Hematopoietic multipotent progenitor cell treated with erythropoietin and hydrocortisone succinate and interleukin-3 and kit ligand, for 15 days (in vitro differentiated cells): ENCODE measurements around the gene PATJ.
"Not testable (repeated sequence)": the region's sequence is repeated elsewhere in the genome, so short reads cannot be mapped to it uniquely, and the experiment has no call there.

Experiments used
- DNase-seq: peaks from one replicate; pipeline ENCODE4 v3.0.0-alpha.2; 2015; ENCODE audit warnings: low spot score

Gene PATJ

DNA sequence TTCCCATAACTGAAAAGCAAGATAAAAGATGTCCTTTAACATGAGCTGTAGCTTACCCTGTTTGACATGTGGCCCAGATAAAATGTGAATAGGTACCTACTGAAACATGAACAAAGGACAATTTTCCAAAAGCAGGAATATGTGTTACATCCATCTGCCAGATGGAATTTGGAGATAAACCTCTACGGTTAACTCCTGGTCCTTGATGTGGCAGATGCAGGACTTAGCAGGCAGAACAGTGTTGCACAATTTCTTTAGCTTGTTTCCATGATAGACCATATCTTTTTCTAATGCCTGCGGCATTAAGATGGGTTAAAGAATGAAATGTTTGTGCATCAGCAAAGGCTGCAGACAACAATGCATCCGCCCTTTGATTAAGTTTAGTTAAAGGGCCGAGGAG lies 437.8 kb downstream of the PATJ start:
- not testable (repeated sequence) for DNase-seq

DNA sequence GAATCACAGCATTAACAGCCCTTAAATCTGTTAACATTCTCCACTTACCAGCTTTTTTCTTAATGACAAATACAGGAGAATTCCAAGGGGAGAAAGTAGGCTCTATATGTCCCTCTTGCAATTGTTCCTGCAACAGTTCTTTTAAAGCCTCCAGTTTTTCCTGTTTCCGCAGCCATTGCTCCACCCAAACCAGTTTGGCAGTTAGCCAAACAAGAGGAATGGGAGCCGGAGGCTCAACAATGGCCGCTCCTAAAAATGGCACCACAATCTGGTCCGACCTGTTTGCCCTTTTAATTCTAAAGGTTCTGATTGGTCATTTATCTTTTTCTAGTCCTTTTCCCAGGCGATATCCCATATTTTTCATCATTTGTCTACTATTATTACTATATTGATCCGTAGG lies 438.4 kb downstream of the PATJ start:
- DNase-seq: no peak

DNA sequence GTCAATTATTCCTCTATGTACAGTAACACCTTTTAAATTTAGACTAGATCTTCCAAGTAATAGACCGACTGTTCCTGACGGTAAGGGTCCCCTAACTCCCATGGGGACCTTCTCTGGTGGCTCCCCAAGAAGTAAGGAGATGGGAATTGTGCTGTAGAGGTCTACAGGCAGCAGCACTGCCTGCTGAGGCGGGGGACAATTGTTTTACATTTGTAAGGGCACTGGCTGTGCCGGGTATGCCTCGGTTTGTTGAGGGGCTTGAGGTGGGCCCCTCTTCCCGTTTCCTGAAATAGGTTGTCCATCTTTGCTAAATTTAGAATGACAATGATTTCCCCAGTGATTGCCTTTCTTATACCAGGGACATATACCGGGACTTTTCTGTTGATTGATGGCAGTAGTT lies 439.3 kb downstream of the PATJ start:
- no peak for DNase-seq

DNA sequence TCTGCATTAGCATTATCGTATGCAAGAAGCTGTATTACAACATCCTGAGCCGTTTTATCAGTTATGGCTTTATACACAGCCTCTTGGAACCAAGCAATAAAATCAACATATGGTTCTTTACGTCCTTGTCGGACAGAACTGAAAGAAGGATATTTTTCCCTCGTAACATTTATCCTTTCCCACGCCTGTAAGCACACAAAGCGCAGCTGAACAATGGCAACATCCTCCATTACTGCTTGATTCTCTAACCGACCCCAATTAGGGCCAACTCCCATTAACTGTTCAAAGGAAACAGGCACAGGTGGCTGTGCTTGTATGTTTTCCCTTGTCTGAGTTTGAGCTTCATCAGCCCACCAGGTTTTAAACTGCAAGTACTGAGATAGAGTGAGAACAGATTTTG lies 439.9 kb downstream of the PATJ start:
- DNase-seq: not testable (repeated sequence)

DNA sequence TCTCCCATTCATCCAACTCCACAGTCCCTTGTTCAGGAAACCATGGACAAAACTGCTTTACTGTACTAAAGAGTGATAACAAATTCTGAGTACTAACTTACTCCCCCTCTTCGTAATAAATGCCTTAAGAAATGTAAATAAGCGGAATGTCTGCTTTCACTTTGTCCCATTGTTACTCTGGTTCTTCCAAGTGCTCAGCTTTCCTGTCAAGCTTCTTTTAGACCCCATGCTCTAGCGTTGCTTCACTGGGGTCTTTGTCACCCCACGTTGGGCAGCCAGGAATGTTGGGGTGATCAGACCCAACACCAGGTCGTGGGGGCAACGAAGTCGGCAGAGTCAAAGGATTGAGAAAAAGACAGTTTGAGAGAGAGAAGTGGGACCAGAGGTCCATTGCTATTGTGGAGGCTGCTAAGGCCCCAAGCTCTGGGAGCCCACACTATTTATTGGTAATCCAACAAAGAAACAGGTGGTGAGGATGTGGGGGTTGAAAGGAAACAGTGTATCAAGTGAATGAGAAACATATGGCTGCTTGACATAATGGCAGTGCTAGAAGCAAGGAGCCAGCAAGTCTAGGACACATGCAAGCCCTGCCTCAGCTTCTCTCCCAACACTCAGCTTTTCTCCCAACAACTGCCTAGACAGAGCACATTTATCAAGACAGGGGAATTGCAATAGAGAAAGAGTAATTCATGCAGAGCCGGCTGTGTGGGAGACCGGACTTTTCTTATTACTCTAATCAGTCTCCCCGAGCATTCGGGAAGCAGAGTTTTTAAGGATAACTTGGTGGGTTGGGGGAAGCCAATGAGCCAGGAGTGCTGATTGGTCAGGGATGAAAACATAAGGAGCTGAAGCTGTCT lies 441.1 kb downstream of the PATJ start:
- DNase-seq: not testable (repeated sequence)

DNA sequence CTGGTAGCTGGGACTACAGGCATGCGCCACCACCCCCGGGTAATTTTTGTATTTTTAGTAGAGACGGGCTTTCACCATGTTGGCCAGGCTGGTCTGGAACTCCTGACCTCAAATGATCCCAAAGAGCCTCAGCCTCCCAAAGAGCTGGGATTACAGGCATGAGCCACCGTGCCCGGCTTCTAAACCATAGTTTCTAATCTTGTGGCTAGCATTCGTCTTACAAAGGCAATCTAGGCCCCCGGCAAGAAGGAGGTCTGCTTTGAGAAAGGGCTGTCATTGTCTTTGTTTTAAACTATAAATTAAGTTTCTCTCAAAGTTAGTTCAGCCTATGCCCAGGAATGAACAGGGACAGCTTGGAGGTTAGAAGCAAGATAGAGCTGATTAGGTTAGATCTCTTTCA lies 442.1 kb downstream of the PATJ start:
- no peak for DNase-seq

DNA sequence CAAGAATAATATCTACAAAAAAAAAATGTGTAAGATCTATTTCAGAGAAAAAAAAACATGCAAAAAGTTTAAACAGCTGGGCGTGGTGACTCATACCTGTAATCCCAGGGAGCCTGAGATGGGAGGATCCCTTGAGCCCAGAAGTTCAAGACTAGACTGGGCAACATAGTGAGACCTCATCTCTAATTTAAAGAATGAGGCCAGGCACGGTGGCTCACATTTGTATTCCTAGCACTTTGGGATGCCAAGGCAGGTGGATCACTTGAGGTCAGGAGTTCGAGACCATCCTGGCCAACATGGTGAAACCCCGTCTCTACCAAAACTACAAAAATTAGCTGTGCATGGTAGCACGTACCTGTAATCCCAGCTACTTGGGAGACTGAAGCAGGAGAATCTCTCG lies 443.0 kb downstream of the PATJ start:
- DNase-seq: not testable (repeated sequence)

DNA sequence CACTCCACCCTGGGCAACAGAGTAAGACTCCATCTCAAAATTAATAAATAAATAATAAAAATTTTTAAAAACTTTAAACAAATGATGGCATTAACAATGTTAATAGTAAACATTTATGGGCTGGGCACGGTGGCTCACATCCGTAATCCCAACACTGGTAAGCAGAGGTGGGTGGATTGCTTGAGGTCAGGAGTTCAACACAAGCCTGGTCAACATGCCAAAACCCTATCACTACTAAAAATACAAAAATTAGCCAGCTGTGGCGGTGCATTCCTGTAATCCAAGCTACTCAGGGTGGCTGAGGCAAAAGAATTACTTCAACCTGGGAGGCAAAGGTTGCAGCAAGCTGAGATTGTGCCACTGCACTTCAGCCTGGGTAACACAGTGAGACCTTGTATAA lies 443.4 kb downstream of the PATJ start:
- DNase-seq: no peak

DNA sequence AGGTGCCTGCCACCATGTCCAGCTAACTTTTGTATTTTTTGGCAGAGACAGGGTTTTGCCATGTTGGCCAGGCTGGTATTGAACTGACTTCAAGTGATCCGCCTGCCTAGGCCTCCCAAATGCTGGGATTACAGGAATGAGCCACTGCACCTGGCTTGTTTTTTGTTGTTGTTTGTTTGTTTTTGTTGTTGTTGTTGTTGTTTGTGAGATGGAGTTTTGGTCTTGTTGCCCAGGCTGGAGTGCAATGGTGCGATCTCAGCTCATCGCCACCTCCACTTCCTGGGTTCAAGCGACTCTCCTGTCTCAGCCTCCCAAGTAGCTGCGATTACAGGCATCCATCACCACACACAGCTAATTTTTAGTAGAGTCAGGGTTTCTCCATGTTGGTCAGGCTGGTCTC lies 445.3 kb downstream of the PATJ start:
- DNase-seq: no peak

DNA sequence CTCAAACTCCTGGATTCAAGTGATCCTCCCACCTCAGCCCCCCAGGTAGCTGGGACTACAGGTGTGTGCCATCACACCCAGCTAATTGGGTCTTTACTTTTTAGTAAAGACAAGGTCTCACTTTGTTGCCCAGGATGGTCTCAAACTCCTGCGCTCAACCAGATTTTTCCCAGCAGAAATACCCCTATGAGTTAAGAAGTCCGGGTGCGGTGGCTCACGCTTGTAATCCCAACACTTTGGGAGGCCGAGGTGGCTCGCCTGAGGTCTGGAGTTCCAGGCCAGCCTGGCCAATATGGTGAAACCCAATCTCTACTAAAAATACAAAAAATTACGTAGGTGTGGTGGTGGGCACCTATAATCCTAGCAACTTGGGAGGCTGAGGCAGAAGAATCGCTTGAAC lies 445.8 kb downstream of the PATJ start:
- no peak for DNase-seq

DNA sequence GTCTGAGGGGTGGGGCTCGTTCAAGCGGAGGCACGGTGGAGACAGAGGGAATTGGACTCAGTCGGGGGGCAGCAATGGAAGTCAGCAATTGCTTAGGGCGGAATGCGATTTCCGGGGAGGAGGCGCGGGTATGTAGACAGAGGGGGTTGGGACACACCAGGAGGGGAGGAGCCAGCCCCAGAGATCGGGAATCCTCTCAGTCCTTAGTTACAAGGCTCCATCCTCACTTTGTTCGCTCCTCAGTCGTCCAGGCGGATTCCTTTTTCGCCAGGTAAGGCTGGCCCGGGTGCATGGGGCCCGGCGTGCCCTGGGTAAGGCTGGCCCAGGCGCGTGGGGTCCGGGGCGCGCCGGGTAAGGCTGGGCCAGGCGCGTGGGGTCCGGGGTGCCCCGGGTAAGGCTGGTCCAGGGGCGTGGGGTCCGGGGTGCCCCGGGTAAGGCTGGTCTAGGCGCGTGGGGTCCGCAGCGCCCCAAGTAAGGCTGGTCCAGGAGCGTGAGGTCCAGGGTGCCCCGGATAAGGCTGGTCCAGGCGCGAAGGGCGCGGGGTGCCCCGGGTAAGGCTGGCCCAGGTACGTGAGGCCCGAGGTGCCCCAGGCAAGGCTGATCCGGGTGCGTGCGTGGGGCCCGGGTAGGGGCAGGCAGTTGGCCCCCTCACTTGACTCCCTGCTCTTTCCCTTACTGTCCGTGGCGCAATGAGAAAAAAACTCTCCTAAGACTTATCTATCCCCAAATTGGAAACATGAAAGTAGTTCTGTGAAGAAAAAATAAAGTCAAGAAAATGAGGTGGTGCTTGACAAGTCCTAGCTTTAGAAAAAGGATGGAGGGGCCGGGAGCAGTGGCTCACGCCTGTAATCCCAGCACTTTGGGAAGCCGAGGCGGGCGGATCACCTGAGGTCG lies 452.6 kb downstream of the PATJ start, which contains the start of gene L1TD1:
Gene L1TD1, plus strand, starts transcription at position 199 of the 894 bp plus-strand sequence. CDS start 11,780 bp downstream, outside the sequence.
- no peak for DNase-seq

DNA sequence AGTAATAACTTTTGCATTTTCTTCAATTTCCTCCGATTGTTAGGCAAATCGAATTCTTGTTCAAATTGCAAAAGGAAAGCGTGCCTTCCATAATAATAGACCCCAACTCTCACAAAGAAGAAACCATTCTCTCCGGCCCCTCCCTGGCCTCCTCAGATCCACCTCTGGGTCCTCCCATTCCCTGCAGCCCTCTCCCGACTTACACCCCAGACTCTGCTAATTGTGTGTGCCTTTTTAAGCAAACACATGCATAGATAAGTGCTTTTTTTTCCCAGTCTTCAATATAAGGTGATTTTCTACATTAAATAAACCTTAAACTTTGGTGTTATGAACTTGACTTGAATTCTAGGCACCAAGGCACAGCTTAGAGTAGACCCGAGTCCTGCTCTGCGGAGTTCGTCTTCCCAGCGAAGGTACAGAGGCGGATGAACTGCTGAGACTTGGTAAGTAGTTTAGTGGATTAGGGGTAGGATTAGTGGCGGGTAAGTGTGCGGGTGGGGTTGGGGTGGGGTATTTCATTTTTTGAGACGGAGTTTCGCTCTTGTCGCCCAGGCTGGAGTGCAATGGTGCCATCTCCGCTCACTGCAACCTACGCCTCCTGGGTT lies 453.9 kb downstream of the PATJ start:
- DNase-seq: no peak

DNA sequence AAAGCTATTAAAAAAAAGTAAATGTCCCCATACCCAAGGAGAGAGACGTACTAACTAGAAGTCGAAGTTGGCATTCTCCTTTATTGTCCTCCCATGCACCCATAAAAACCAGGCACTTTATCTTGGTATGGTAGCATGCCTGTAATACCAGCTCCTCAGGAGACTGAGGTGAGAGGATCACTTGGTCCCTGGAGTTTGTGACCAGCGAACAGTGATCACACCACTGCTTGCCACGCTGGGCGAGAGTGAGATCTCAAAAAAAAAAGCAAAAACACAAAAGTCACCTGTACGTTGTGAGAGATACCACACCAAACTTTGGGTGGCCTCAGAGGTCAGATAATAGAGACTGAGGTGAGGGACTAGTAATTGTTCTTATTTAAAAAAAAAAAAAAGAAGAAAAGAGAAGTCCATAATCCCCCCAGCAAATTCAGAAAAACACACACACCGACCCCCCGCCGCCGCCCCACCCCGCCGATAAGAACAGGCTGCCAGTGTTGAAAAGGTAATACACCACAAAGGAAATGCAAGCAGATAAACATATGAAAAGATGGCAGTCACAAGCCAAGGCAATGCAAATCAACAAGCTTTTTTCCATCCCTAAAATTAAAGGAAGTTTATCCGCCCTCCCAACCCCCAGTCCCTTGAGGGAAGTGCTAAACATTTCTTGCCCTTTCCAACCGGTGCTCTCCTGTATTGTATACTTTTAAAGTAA lies 455.9 kb downstream of the PATJ start:
- DNase-seq: no peak

DNA sequence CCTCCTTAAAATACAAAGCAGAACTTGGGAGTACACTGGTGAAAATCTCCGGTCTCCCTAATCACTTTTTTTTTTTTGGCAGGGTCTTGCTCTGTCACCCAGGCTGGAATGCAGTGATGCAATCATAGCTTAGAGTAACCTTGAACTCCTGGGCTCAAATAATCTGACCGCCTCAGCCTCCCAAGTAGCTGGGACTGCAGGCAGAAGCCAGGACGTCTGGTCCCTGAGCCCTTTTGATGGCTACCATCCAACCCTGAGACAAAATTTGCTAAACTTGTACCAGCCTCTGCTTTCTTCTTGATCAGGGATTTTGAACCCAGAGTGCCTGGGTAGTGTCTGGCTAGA lies 456.5 kb downstream of the PATJ start:
- no peak for DNase-seq

DNA sequence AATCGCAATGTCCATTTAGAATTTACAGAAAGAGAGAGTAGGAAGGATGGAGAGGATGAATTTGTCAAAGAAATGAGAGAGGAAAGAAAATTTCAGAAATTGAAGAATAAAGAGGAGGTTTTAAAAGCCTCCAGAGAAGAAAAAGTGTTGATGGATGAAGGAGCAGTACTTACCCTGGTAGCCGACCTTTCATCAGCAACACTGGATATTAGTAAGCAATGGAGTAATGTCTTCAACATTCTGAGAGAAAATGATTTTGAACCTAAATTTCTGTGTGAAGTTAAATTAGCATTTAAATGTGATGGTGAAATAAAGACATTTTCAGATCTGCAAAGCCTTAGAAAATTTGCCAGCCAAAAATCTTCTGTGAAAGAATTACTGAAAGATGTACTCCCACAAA lies 464.9 kb downstream of the PATJ start:
- DNase-seq: no peak

DNA sequence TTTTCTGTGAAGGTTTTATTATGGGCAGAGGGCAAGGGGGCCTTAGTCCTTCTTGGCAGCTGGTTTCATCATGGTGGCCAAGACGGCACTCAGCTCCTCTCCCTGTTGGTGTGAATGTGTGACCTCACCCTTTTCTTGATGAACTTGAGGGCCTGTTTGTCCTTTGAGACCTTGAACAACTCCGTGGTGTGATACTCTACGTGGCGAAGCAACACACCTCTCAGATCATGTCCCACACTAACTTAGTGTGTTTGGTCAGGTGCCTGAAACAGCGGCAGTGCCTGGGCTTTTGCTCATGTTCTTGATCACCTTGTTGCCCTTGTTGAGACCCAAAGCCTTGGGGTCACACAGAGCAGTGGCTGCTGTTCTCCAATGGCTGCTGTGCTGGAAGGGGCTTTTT lies 465.8 kb downstream of the PATJ start:
- no peak for DNase-seq

DNA sequence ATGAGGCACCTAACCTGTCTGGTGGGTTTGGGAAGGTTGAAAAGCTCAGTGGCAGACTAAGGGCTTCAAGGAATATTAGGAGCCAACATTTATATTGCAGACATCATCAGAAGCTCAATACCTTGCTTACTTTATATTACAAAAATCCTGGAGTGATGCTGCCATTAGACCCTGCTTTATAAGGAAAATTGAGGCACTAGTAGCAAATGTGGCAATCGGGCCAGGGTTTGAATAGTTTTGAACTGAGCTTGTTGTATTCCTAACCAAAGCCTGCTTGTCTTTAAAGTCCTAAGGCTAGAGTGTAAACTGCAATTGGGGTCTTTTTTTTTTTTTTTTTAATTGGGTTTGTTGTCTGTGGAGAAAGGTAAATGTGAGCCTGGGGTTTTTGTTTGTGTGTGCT lies 466.7 kb downstream of the PATJ start:
- DNase-seq: no peak

DNA sequence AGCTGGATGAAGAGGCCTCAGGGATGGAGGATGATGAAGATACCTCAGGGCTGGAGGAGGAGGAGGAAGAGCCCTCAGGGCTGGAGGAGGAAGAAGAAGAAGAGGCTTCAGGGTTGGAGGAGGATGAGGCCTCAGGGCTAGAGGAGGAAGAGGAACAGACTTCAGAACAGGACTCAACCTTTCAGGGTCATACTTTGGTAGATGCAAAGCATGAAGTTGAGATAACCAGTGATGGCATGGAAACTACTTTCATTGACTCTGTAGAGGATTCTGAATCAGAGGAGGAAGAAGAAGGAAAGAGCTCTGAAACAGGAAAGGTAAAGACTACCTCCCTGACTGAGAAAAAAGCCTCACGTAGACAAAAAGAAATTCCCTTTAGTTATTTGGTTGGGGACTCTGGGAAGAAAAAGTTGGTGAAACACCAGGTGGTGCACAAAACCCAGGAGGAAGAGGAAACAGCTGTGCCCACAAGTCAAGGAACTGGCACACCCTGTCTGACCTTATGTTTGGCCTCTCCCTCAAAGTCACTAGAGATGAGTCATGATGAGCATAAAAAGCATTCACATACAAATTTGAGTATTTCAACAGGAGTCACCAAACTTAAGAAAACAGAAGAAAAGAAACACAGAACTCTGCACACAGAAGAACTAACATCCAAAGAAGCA lies 467.8 kb downstream of the PATJ start:
- no peak for DNase-seq

DNA sequence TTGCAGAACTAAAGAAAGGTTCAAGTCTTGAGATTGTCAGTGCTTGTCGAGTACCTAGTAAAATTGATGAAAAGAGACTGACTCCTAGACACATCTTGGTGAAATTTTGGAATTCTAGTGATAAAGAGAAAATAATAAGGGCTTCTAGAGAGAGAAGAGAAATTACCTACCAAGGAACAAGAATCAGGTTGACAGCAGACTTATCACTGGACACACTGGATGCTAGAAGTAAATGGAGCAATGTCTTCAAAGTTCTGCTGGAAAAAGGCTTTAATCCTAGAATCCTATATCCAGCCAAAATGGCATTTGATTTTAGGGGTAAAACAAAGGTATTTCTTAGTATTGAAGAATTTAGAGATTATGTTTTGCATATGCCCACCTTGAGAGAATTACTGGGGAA lies 468.7 kb downstream of the PATJ start:
- no peak for DNase-seq

DNA sequence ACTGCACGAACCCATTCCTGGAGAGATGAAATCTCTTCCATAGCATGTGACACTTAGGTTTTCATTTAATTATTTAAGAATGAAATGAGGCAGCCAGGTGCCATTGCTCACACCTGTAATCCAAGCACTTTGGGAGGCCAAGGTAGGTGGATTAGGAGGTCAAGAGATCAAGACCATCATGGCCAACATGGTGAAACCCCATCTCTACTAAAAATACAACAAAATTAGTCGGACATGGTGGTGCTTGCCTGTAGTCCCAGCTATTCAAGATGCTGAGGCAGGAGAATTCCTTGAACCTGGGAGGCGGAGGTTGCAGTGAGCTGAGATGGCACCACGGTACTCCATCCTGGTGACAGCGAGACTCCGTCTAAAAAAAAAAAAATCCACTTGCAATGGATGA lies 470.1 kb downstream of the PATJ start:
- DNase-seq: no peak

DNA sequence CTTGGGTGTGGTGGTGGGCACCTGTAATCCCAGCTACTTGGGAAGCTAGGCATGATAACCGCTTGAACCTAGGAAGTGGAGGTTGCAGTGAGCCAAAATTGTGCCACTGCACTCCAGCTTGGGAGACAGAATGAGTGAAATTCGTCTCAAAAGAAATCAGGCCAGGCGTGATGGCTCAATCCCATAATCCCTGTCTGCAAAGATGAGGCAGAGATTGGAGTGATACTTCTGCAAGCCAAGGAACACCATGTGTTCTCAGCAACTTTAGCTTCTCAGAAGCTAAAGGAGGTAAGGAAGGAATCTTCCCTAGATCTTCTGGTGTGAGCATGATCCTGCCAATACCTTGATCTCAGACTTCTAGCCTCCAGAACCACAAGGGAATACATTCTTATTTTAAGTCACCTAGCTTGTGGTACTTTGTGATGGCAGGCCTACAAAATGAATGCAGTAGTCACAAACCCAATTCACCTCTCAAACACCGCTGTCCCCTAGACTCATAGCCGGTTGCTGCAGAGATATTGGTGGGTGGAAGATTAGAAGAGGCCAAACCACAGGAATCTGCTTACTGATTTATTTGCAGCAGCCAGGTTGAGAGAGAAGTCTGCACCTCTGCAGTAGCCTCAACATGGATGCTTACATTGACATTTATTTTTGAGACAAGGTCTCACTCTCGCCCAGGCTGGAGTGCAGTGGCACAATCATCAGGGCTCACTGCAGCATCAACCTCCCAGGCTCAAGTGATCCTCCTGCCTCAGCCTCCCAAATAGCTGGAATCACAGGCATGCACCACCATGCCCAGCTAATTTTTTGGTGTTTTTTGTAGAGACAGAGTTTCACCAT lies 471.0 kb downstream of the PATJ start:
- DNase-seq: no peak
